Measurements from ENCODE around the gene EME1.

GRCh38 chr17:50354198-50354597 lies 18.8 kb upstream of the EME1 start:
- no peak for TF ChIP-seq CTCF (conservative IDR thresholded peaks at IDR 0.05; ENCODE audit: low read depth, low read length)
- TF ChIP-seq EZH2phosphoT487 (IDR thresholded peaks at IDR 0.05; ENCODE audit: borderline replicate concordance, low read length) = no peak
